Skeletal muscle tissue (tissue), 4 donors: ENCODE measurements around the gene ANKS3. TPM values are rescaled to one million over a fixed set of nuclear protein-coding genes. Genes with fewer than 3 reads are reported as not detected.
A peak's percentile ranks its signal among the peaks of the same experiment; 100 is the strongest.

Experiments
- H3K27ac ChIP-seq: one replicate; pipeline ENCODE4 v1.7.0; 2013; ENCODE audit warnings: mild to moderate bottlenecking, low read depth, low read length, inconsistent platforms
- H3K27me3 ChIP-seq, 3 donors: one replicate each; pipeline ENCODE4 v1.7.0; 2013; ENCODE audit warnings: low read length in 3 of 3; ENCODE audit not compliant: control insufficient read depth in 3 of 3, insufficient read depth in 3 of 3
- H3K36me3 ChIP-seq, 3 donors: one replicate each; pipeline ENCODE4 v1.7.0; 2013; ENCODE audit warnings: low read length in 3 of 3; ENCODE audit not compliant: control insufficient read depth in 3 of 3, insufficient read depth in 3 of 3
- H3K4me1 ChIP-seq, 3 donors: one replicate each; pipeline ENCODE4 v1.7.0; 2013; ENCODE audit warnings: low read length in 3 of 3, mild to moderate bottlenecking in 3 of 3; ENCODE audit not compliant: control insufficient read depth in 3 of 3, insufficient read depth in 3 of 3
- H3K4me3 ChIP-seq, 3 donors: one replicate each; pipeline ENCODE4 v1.7.0; 2013; ENCODE audit warnings: low read length in 3 of 3
- H3K9ac ChIP-seq, 3 donors: one replicate each; pipeline ENCODE4 v1.7.0; 2013; ENCODE audit warnings: low read length in 3 of 3, mild to moderate bottlenecking in 3 of 3, moderate library complexity in 2 of 3, low read depth in 1 of 3
- H3K9me3 ChIP-seq, 3 donors: one replicate each; pipeline ENCODE4 v1.7.0; 2013; ENCODE audit warnings: low read length in 3 of 3; ENCODE audit not compliant: control insufficient read depth in 3 of 3
- total RNA-seq: library from RNA; depleted of rRNA; stranded (reverse); fragments of >200 nt; gene quantifications from one replicate; pipeline ENCODE4 v1.2.3, GENCODE V29; 2014
- donor health status: Osteomylitis.

Gene ANKS3
- total RNA-seq, 1 donor from 2014 or later = 15.1 TPM

- Histone ChIP-seq H3K9ac (peak overlapping the region in 2 of 3 donors; percentile 58 to 84), H3K27me3 (no peaks in the 10 kb centered on the region), H3K4me1 (peaks cover 25 to 36% (median 28%) of the 10 kb centered on the region in 3 donors), H3K27ac (peak overlapping the region; percentile 80), H3K4me3 (peak overlapping the region; percentile 79 to 87 (median 83)), H3K9me3 (no peaks in the 10 kb centered on the region), H3K36me3 (peaks cover 6 to 10% (median 6%) of the 10 kb centered on the region in 3 donors)
Observed at GRCh38 chr16:4769306-4769638, 35.2 kb upstream of the ANKS3 start.

GRCh38 chr16:4768549-4769305 lies 34.7 kb upstream of the ANKS3 start:
- Histone ChIP-seq H3K27ac (peak overlapping the region; percentile 80), H3K27me3 (no peaks in the 10 kb centered on the region), H3K9ac (peak overlapping the region; percentile 69 to 84 (median 73)), H3K9me3 (no peaks in the 10 kb centered on the region), H3K4me3 (peak overlapping the region; percentile 79 to 87 (median 83)), H3K4me1 (peaks cover 25 to 36% (median 28%) of the 10 kb centered on the region in 3 donors), H3K36me3 (peaks cover 10 to 15% (median 10%) of the 10 kb centered on the region in 3 donors)

GRCh38 chr16:4767872-4768548 lies 33.9 kb upstream of the ANKS3 start:
- peaks cover 25 to 36% (median 28%) of the 10 kb centered on the region in 3 donors for H3K4me1 ChIP-seq
- H3K9me3 ChIP-seq = no peaks in the 10 kb centered on the region
- peaks cover 14 to 20% (median 15%) of the 10 kb centered on the region in 3 donors for H3K36me3 ChIP-seq
- H3K4me3 ChIP-seq = peak overlapping the region; percentile 79 to 87 (median 83)
- H3K9ac ChIP-seq = peak overlapping the region; percentile 69 to 84 (median 73)
- H3K27me3 ChIP-seq = no peaks in the 10 kb centered on the region
- H3K27ac ChIP-seq = peak overlapping the region; percentile 80

DNA sequence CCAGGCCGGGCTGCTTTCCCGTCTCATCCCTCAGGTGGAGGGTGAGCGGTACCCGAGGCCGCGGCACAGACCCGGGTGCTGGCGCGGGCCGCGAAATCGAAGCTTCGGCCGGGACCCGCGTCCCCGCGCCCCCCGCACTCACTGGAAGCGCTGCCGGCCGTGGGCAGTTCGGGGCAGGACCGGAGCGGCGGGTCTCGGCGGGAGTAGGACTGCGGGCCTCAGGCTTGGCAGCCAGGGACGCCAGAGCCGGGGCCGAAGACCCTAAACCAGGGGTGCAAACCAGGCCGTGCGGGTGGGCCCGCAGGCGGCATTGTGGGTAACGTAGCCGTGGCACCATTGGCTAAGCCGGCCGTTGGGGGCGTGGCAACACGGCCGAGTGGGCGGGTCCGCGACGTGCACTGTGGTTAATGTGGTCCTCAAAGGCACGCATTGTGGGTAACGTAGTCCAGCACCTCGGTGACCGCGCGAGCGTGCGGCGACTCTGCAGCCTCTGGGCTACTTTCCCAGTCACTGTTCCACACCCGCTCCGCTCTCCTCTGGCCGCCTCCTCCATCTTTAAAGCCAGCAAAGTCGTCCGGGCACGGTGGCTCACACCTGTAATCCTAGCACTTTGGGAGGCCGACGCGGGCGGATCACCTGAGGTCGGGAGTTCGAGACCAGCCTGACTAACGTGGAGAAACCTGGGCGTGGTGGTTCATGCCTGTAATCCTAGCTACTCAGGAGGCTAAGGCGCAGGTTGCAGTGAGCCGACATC lies 33.0 kb upstream of the ANKS3 start, which contains the start of gene ZNF500:
Gene ZNF500 (minus strand): TSS at position 288 of the 754 bp plus-strand sequence. CDS start 1,184 bp downstream, outside the sequence.
- Histone ChIP-seq H3K36me3 (peaks cover 20 to 25% (median 24%) of the 10 kb centered on the region in 3 donors), H3K4me1 (peaks cover 25 to 36% (median 28%) of the 10 kb centered on the region in 3 donors), H3K4me3 (peak within 1 kb of the TSS; percentile 80 to 87 (median 85)), H3K27me3 (no peaks in the 10 kb centered on the region), H3K27ac (peak within 1 kb of the TSS; percentile 80), H3K9ac (peak within 1 kb of the TSS; percentile 87 to 98 (median 89)), H3K9me3 (no peaks in the 10 kb centered on the region)

GRCh38 chr16:4765511-4766474 lies 31.7 kb upstream of the ANKS3 start:
- peaks cover 25 to 36% (median 28%) of the 10 kb centered on the region in 3 donors for H3K4me1 ChIP-seq

GRCh38 chr16:4763791-4764190 lies 29.7 kb upstream of the ANKS3 start:
- Histone ChIP-seq H3K27me3 (no peaks in the 10 kb centered on the region), H3K9me3 (no peaks in the 10 kb centered on the region), H3K9ac (no peak overlapping the region), H3K4me3 (no peak overlapping the region), H3K4me1 (peaks cover 21 to 30% (median 23%) of the 10 kb centered on the region in 3 donors), H3K27ac (no peak overlapping the region), H3K36me3 (peaks cover 40 to 50% (median 50%) of the 10 kb centered on the region in 3 donors)

More at GRCh38 chr16:4765511-4766474, 31.7 kb upstream of the ANKS3 start:
- peak overlapping the region; percentile 87 to 98 (median 89) for H3K9ac ChIP-seq
- peaks cover 24 to 32% (median 31%) of the 10 kb centered on the region in 3 donors for H3K36me3 ChIP-seq
- peak overlapping the region; percentile 2 for H3K27ac ChIP-seq
- H3K27me3 ChIP-seq = no peaks in the 10 kb centered on the region
- H3K4me3 ChIP-seq = peak overlapping the region; percentile 80 to 86 (median 85)
- no peaks in the 10 kb centered on the region for H3K9me3 ChIP-seq

- no peak overlapping the region for H3K9ac ChIP-seq
- H3K27me3 ChIP-seq = no peaks in the 10 kb centered on the region
- peaks cover 16 to 20% (median 18%) of the 10 kb centered on the region in 3 donors for H3K4me1 ChIP-seq
- H3K27ac ChIP-seq = no peak overlapping the region
- H3K9me3 ChIP-seq = no peaks in the 10 kb centered on the region
- no peak overlapping the region for H3K4me3 ChIP-seq
- peaks cover 48 to 60% (median 58%) of the 10 kb centered on the region in 3 donors for H3K36me3 ChIP-seq
Observed at GRCh38 chr16:4762205-4762604, 28.1 kb upstream of the ANKS3 start.

DNA sequence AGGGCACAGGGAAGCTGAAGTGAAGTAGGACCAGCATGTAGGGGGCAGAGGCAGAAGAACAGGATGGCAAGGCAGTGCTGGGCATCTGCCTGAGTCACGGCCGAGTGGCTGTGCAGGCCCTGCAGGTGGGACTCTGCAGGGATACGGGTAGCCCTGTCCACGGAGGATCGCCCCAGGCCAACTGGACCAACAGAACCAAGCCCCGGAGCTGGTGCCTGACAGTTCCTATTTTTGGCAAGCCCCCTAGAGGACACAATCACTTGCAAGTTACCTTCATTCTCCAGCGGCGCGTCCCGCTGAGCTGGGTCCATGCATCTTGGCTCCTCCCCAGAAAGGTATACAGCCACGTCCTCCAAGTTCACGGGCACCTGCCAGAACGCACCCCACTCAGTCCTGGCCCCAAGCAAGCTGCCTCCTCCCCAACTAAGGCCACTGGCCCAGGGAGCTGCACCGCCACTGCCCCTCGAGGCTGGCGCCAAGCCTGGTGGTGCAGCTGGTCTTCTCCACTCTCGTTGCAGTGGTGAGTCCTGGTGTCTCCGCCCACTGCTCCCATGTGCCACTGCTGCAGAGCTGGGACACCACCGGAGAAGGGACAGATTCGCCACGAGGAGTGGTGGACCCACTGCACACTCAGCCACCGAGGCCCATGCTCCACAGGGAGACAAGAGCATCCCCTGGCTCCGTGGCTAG lies 26.3 kb upstream of the ANKS3 start:
- H3K36me3 ChIP-seq = peaks cover 49 to 67% (median 62%) of the 10 kb centered on the region in 3 donors
- H3K27me3 ChIP-seq = no peaks in the 10 kb centered on the region
- H3K4me1 ChIP-seq = peaks cover 2 to 7% (median 5%) of the 10 kb centered on the region in 3 donors
- no peak overlapping the region for H3K27ac ChIP-seq
- no peak overlapping the region for H3K4me3 ChIP-seq
- H3K9me3 ChIP-seq = no peaks in the 10 kb centered on the region
- no peak overlapping the region for H3K9ac ChIP-seq
